Suprapubic skin (tissue), 3 donors: ENCODE measurements around the gene FGFBP3.

Experiments used
- POLR2AphosphoS5 ChIP-seq, 3 donors: sonication (generic); formaldehyde crosslinking; IDR thresholded peaks; one replicate each; pipeline ENCODE4 v1.6.1; 2017; ENCODE audit warnings: antibody characterized with exemption in 3 of 3
- TF ChIP-seq, protein P1 (sequence below), 2 donors: fragments of 200-600 bp in 1 of 2; fragments of 450-650 bp in 1 of 2; sonication (generic) in 1 of 2; IDR thresholded peaks; one replicate each; pipeline ENCODE4 v1.5.1; 2016 to 2019; ENCODE audit warnings: antibody characterized with exemption in 2 of 2, mild to moderate bottlenecking in 1 of 2, moderate library complexity in 1 of 2

DNA sequence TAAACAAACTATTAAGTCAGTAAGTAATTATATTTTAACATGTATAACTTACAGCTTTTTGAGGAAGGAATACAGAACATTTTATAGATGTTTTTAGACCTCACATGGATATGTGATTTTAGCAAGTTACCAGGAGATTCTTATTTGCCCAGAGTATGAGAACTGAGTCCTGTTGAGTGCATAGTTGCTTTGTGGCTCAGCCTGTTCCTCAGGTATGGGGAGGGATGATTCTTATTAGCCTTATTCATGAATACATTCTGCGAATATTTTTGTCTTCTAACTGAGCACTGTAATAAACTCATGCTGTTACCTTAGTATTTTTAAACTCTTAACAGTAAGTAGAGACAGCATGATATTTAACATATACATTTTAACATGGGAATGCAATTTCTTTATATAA lies 32.1 kb upstream of the FGFBP3 start:
- no peak for TF ChIP-seq POLR2AphosphoS5 (IDR thresholded peaks at IDR 0.05)
- TF ChIP-seq, protein P1, sequence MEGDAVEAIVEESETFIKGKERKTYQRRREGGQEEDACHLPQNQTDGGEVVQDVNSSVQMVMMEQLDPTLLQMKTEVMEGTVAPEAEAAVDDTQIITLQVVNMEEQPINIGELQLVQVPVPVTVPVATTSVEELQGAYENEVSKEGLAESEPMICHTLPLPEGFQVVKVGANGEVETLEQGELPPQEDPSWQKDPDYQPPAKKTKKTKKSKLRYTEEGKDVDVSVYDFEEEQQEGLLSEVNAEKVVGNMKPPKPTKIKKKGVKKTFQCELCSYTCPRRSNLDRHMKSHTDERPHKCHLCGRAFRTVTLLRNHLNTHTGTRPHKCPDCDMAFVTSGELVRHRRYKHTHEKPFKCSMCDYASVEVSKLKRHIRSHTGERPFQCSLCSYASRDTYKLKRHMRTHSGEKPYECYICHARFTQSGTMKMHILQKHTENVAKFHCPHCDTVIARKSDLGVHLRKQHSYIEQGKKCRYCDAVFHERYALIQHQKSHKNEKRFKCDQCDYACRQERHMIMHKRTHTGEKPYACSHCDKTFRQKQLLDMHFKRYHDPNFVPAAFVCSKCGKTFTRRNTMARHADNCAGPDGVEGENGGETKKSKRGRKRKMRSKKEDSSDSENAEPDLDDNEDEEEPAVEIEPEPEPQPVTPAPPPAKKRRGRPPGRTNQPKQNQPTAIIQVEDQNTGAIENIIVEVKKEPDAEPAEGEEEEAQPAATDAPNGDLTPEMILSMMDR (IDR thresholded peaks at IDR 0.05): no peak
